Vagina (tissue), 2 donors: ENCODE results near the gene JPH4.

Source experiments
- CTCF ChIP-seq, 3 experiments: fragments of 450-650 bp in 2 of 3; fragments of 200-600 bp in 1 of 3; sonication (generic) in 1 of 3; IDR thresholded peaks; one replicate each; pipeline ENCODE4 v1.5.1; 2017 to 2019; ENCODE audit warnings: antibody characterized with exemption in 3 of 3, mild to moderate bottlenecking in 2 of 3, moderate library complexity in 2 of 3
- POLR2A ChIP-seq, 2 donors: fragments of 450-650 bp; IDR thresholded peaks; one replicate each; pipeline ENCODE4 v1.6.1; 2017; ENCODE audit warnings: antibody characterized with exemption in 2 of 2, mild to moderate bottlenecking in 2 of 2, moderate library complexity in 2 of 2
- POLR2AphosphoS5 ChIP-seq, 2 donors: sonication (generic); formaldehyde crosslinking; IDR thresholded peaks; one replicate each; pipeline ENCODE4 v1.9.0; 2017; ENCODE audit warnings: antibody characterized with exemption in 2 of 2, mild to moderate bottlenecking in 2 of 2, low read depth in 1 of 2; ENCODE audit not compliant: insufficient read depth in 1 of 2

GRCh38 chr14:23543403-23543802, 35.2 kb downstream of the JPH4 start:
- TF ChIP-seq CTCF (IDR thresholded peaks at IDR 0.05) (no peak), POLR2AphosphoS5 (IDR thresholded peaks at IDR 0.05; ENCODE audit: insufficient read depth in 1 of 2, low read depth in 1 of 2) (no peak), POLR2A (IDR thresholded peaks at IDR 0.05) (no peak)
